ENCODE measurements around the gene TMEM126A.

The TMEM126A gene

DNA sequence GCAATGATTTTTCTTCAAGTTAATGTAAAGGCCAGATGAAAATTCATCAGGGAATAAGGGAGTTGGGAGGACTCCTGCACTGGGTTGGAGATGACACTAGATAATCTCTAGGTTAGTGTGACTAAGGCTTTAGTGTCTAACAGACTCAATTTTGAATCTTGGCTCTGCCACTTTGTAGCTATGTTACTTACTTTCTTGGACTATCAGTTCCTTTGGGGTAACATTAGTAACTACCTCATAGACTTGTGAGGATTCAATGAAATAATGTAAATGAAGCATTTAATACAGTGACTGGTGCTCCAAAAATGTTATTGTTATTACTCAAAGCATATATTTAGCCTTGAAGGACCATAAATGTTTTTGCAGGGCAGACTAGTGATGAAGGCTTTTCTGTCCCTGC is 47.8 kb downstream of the TMEM126A start:
- no peak for DNase-seq (ENCODE audit: low read depth in 2 of 2)

DNA sequence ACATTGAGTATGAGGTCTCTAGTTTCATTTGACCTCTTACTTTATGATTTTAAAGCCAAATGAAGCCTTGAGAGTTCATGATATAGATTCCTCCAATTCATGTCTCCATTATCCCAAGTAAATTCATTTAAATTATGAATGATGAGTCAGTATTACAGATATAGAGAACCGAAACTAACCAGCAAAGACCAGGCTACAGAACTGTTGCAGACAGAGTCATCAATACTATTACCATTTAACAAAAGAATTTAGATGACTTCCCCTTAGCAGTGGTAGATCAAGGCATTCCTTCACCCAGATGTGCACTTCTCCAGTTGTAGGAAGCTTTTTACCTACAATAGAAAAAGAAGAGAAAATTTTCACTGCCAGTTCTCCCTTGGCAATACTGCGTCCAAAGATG is 50.0 kb downstream of the TMEM126A start:
- DNase-seq (ENCODE audit: low read depth in 2 of 2): no peak

GRCh38 chr11:85698195-85698594 is 50.4 kb downstream of the TMEM126A start:
- DNase-seq (ENCODE audit: low read depth in 2 of 2): no peak

DNA sequence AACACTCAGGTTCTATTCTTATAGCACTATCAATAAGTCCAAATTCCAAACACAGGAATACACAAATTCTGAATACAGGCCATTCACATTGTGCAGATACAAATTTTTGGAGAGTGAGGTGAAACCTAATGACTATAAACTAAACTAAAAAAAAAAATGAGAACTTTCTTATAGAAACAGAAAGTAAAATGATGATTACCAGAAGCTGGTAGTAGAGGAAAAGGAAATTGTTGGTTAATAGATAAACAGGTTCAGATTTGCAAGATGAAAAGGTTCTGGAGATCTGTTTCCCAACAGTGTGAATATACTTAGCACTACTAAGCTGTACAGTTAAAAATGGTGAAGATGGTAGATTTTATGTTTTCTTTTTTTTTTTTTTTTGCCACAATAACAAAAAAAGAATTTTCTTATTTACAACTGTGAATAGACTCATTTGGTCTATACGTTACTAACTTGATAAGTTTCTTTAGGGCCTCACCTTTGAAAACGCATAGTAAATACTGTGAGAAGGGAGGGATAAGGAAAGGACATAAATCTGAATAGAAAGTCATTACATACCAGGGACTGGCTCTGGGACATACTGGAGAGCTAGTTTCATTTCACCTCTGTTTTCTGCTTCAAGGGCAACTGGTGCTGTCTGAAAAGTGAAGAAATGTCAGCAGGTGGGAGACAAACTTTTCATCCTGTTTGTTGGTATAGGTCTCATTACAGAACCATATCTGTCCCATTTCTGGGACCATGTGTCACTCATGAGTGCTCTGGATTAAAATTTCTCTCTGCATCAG is 52.4 kb downstream of the TMEM126A start:
- DNase-seq (ENCODE audit: low read depth in 2 of 2): no peak

DNA sequence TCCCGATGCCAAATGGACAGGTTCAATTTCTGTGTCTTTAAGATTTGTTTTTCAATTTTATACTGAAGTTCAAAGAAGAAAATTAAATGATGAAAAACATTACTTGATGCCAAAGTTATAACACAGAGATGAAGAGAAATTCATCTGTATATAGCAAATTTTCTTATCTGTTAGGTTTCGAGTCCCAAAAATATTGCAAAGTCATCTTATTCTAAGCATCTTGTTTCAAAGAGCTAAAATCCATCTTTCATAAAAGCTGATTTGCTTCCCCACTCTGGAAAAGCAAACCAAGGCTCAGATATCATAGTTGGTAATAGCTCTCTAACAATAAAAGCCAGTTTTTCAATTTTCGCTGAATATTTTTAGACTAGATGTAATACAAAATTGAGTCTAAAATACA is 57.2 kb downstream of the TMEM126A start:
- no peak for DNase-seq (ENCODE audit: low read depth in 2 of 2)

DNA sequence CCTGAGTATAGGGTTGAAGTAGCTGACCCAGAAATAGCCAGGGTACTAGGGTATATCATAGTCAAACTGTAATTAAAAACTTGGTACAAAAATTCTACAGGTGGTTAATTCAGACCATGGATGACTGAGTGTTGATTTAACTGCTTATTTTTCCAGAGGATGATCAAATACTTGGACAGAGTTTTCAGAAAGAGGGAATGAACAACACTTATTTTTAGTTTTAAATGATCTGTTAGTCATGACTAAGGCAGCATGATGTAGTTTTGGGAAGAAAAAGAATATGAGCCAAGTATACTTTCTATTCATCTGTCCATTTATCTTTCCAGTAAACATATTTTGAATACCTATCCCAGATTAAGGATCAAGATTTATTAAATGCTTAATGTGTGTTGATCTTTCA is 58.0 kb downstream of the TMEM126A start:
- no peak for DNase-seq (ENCODE audit: low read depth in 2 of 2)

Measured in stimulated activated CD8-positive, alpha-beta memory T cell treated with anti-CD3 and anti-CD28 coated beads, Interleukin-2, amount 100 ng/mL, for 1 hour (primary cell).